ACC112 (cell line): Measurements from ENCODE around the gene RTTN.

Source experiments
- H2AFZ ChIP-seq: fragments of 200-600 bp; sonication (generic); one replicate; pipeline ENCODE4 v1.6.0; 2017; ENCODE audit warnings: antibody characterized with exemption, low read length; ENCODE audit not compliant: unreplicated experiment
- H3K27ac ChIP-seq: fragments of 200-600 bp; sonication (generic); 2 replicates; pipeline ENCODE4 v1.5.1; 2014; ENCODE audit warnings: low read depth, mild to moderate bottlenecking, antibody characterized with exemption, low read length, moderate library complexity
- H3K27me3 ChIP-seq: fragments of 200-600 bp; sonication (generic); 2 replicates; pipeline ENCODE4 v1.6.1; 2014; ENCODE audit warnings: mild to moderate bottlenecking, antibody characterized with exemption, low read length, moderate library complexity, mixed read lengths; ENCODE audit not compliant: insufficient read depth
- H3K36me3 ChIP-seq: fragments of 200-600 bp; sonication (generic); 2 replicates; pipeline ENCODE4 v1.6.1; 2016; ENCODE audit warnings: mild to moderate bottlenecking, antibody characterized with exemption, low read length, moderate library complexity, mixed read lengths; ENCODE audit not compliant: insufficient read depth
- H3K4me1 ChIP-seq: fragments of 200-600 bp; sonication (generic); one replicate; pipeline ENCODE4 v1.6.1; 2016; ENCODE audit warnings: low read length, mixed read lengths; ENCODE audit not compliant: insufficient read depth, unreplicated experiment, control insufficient read depth
- H3K4me3 ChIP-seq: fragments of 200-600 bp; sonication (generic); 2 replicates; pipeline ENCODE4 v1.5.1; 2014; ENCODE audit warnings: mild to moderate bottlenecking, low read depth, low read length
- H3K79me2 ChIP-seq: fragments of 200-600 bp; sonication (generic); one replicate; pipeline ENCODE4 v1.6.0; 2016; ENCODE audit warnings: low read length; ENCODE audit not compliant: control insufficient read depth, unreplicated experiment, insufficient read depth

Gene RTTN

DNA sequence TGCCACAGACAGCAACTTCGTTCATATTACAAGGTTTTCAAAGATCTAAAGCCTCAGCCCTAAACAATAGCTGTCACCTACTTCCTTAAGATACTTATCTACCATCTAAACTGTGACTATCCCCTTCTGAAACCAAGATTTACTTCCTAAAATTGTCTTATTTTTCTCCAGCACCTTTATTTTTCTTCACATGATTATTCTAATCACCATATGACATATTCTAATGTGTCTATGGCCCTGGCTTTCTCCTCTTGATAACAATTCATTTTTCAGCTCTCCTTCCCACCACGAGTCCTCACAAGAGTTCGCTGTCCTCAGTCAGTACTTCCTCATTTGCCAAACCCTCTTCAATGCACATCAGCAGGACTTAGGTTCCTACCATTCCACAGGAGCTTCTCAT is 53.9 kb downstream of the RTTN start:
- Histone ChIP-seq H3K4me1 (peaks cover 10% of the 10 kb centered on the region), H3K27ac (no peak overlapping the region), H3K79me2 (no peaks in the 10 kb centered on the region), H2AFZ (no peak overlapping the region), H3K36me3 (peaks cover 6% of the 10 kb centered on the region), H3K4me3 (no peak overlapping the region), H3K27me3 (no peaks in the 10 kb centered on the region)

- Histone ChIP-seq H3K36me3 (peaks cover 6% of the 10 kb centered on the region), H3K79me2 (no peaks in the 10 kb centered on the region), H3K4me1 (peaks cover 7% of the 10 kb centered on the region), H3K27me3 (no peaks in the 10 kb centered on the region), H3K27ac (no peak overlapping the region), H2AFZ (no peak overlapping the region), H3K4me3 (no peak overlapping the region)
Measured at GRCh38 chr18:70149616-70150301, 55.7 kb downstream of the RTTN start.

- H2AFZ ChIP-seq = no peak overlapping the region
- H3K27ac ChIP-seq = no peak overlapping the region
- H3K4me3 ChIP-seq = no peak overlapping the region
- no peaks in the 10 kb centered on the region for H3K27me3 ChIP-seq
- peaks cover under 1% of the 10 kb centered on the region for H3K4me1 ChIP-seq
- peaks cover 6% of the 10 kb centered on the region for H3K36me3 ChIP-seq
- no peaks in the 10 kb centered on the region for H3K79me2 ChIP-seq
Measured at GRCh38 chr18:70149156-70149555, 56.3 kb downstream of the RTTN start.

- Histone ChIP-seq H3K27ac (no peak overlapping the region), H3K36me3 (peaks cover 2% of the 10 kb centered on the region)
Measured at GRCh38 chr18:70148039-70148938, 57.2 kb downstream of the RTTN start.

GRCh38 chr18:70146174-70146573 is 59.3 kb downstream of the RTTN start:
- Histone ChIP-seq H3K36me3 (peaks cover 2% of the 10 kb centered on the region), H2AFZ (no peak overlapping the region), H3K27me3 (no peaks in the 10 kb centered on the region)

More at GRCh38 chr18:70148039-70148938, 57.2 kb downstream of the RTTN start:
- Histone ChIP-seq H3K27me3 (no peaks in the 10 kb centered on the region), H3K4me1 (no peaks in the 10 kb centered on the region), H2AFZ (no peak overlapping the region), H3K4me3 (no peak overlapping the region), H3K79me2 (no peaks in the 10 kb centered on the region)

GRCh38 chr18:70142001-70142400 is 63.5 kb downstream of the RTTN start:
- H3K79me2 ChIP-seq = peaks cover 3% of the 10 kb centered on the region

More at GRCh38 chr18:70146174-70146573, 59.3 kb downstream of the RTTN start:
- Histone ChIP-seq H3K4me3 (no peak overlapping the region), H3K27ac (no peak overlapping the region), H3K4me1 (no peaks in the 10 kb centered on the region), H3K79me2 (no peaks in the 10 kb centered on the region)

DNA sequence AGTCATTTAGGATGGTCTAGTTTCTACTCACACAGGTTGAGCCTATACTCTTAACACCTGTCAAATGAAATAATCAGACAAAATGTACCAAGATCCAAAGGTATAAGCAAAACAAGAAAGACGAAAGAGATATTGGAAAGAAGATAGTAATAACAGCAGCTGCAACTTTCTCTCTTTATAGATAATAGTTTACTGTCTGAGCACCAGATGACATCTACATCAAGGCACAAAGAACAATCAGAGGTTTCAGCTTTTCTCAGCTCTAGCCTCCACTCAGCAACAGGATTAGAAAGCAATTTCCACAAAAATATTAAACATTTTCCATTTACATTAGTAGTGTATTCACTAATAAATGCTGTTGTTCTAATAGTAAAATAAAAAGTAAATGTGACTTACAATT is 66.3 kb downstream of the RTTN start:
- H2AFZ ChIP-seq = no peak overlapping the region
- no peaks in the 10 kb centered on the region for H3K27me3 ChIP-seq
- H3K36me3 ChIP-seq = peaks cover 7% of the 10 kb centered on the region; the same call in 1 of the 2 replicates
- H3K27ac ChIP-seq = no peak overlapping the region
- no peaks in the 10 kb centered on the region for H3K4me1 ChIP-seq
- H3K79me2 ChIP-seq = peaks cover 3% of the 10 kb centered on the region
- no peak overlapping the region for H3K4me3 ChIP-seq

More at GRCh38 chr18:70142001-70142400, 63.5 kb downstream of the RTTN start:
- no peaks in the 10 kb centered on the region for H3K4me1 ChIP-seq
- H3K36me3 ChIP-seq = 0 out of 2 replicates have a peak, but pooled peaks cover 3% of the 10 kb centered on the region
- H3K27me3 ChIP-seq = no peaks in the 10 kb centered on the region
- H2AFZ ChIP-seq = no peak overlapping the region
- no peak overlapping the region for H3K27ac ChIP-seq
- no peak overlapping the region for H3K4me3 ChIP-seq

- Histone ChIP-seq H3K27ac (no peak overlapping the region), H3K27me3 (no peaks in the 10 kb centered on the region), H3K79me2 (no peaks in the 10 kb centered on the region), H3K36me3 (peaks cover 4% of the 10 kb centered on the region; the same call in 1 of the 2 replicates), H3K4me1 (peaks cover 14% of the 10 kb centered on the region), H2AFZ (no peak overlapping the region), H3K4me3 (no peak overlapping the region)
Measured at GRCh38 chr18:70135604-70136003, 69.9 kb downstream of the RTTN start.

GRCh38 chr18:70132999-70133398 is 72.5 kb downstream of the RTTN start:
- Histone ChIP-seq H3K27me3 (no peaks in the 10 kb centered on the region), H3K4me1 (peaks cover 14% of the 10 kb centered on the region), H3K4me3 (peak overlapping the region; percentile 17; the same call in 1 of the 2 replicates), H3K27ac (peak overlapping the region; percentile 71), H3K79me2 (no peaks in the 10 kb centered on the region), H3K36me3 (peaks cover 7% of the 10 kb centered on the region; the same call in 1 of the 2 replicates), H2AFZ (no peak overlapping the region)

DNA sequence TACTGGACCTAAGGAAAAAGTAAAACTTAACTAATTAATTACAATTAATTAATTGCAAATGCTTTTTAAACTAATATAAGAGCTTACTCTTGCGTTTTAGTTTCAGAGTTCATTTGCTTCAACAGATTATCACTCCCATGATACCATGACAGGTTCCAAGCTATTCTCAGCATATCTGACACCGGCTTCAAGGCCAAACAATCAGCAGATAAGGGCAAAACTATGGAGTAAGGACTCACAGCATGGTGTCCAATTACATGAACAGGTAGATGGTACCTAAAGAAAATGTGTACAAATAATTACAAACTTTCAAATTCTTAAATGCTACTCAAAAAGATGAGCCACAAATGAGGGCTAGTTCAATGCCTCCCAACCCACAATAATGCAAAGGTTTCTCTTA is 77.2 kb downstream of the RTTN start:
- H3K27ac ChIP-seq = no peak overlapping the region
- H2AFZ ChIP-seq = no peak overlapping the region
- H3K36me3 ChIP-seq = 0 out of 2 replicates have a peak, but pooled peaks cover 3% of the 10 kb centered on the region
- H3K4me1 ChIP-seq = peaks cover 8% of the 10 kb centered on the region
- no peaks in the 10 kb centered on the region for H3K27me3 ChIP-seq
- H3K4me3 ChIP-seq = no peak overlapping the region
- H3K79me2 ChIP-seq = no peaks in the 10 kb centered on the region
